Neural cell (in vitro differentiated cells): ENCODE results near the gene ZNF473. TPM values are rescaled to one million over a fixed set of nuclear protein-coding genes. Genes with fewer than 3 reads are reported as not detected.

Experiments used
- H2AFZ ChIP-seq: fragments of 200-600, 300-800 bp; sonication (generic), shearing (Covaris generic); 2 replicates; pipeline ENCODE4 v1.6.0; 2014; ENCODE audit warnings: low read depth, mild to moderate bottlenecking, antibody characterized with exemption, low read length, moderate library complexity
- H3F3A ChIP-seq: fragments of 200-600 bp; shearing (Covaris generic); 2 replicates; pipeline ENCODE4 v1.6.1; 2016; ENCODE audit warnings: mild to moderate bottlenecking, moderate library complexity, mixed read lengths, antibody characterized with exemption, low read length; ENCODE audit not compliant: insufficient read depth, poor library complexity, severe bottlenecking
- H3K27ac ChIP-seq: fragments of 200-600, 300-800 bp; sonication (generic), shearing (Covaris generic); 2 replicates; pipeline ENCODE4 v1.5.1; 2014; ENCODE audit warnings: mild to moderate bottlenecking, low read length, moderate library complexity
- H3K27me3 ChIP-seq: fragments of 300-800, 200-600 bp; sonication (generic), shearing (Covaris generic); 2 replicates; pipeline ENCODE4 v1.6.0; 2014; ENCODE audit warnings: mild to moderate bottlenecking, low read depth, low read length, moderate library complexity; ENCODE audit not compliant: insufficient read depth
- H3K36me3 ChIP-seq: fragments of 300-800, 200-600 bp; sonication (generic), shearing (Covaris generic); 2 replicates; pipeline ENCODE4 v1.5.1; 2014; ENCODE audit warnings: mild to moderate bottlenecking, antibody characterized with exemption, low read length, moderate library complexity; ENCODE audit not compliant: insufficient read depth
- H3K4me2 ChIP-seq: fragments of 300-800, 200-600 bp; sonication (generic), shearing (Covaris generic); 2 replicates; pipeline ENCODE4 v1.6.0; 2014; ENCODE audit warnings: mild to moderate bottlenecking, low read length
- H3K4me3 ChIP-seq: fragments of 300-800, 200-600 bp; sonication (generic), shearing (Covaris generic); 2 replicates; pipeline ENCODE4 v1.5.1; 2014; ENCODE audit warnings: mild to moderate bottlenecking, low read length, moderate library complexity
- H3K79me2 ChIP-seq: fragments of 200-600 bp; shearing (Covaris generic); replicated peaks from 2 replicates; pipeline ENCODE4 v1.6.0; 2014; ENCODE audit warnings: mild to moderate bottlenecking, low read length, moderate library complexity; ENCODE audit not compliant: insufficient read depth
- H3K9ac ChIP-seq: fragments of 300-800, 200-600 bp; sonication (generic), shearing (Covaris generic); 2 replicates; pipeline ENCODE4 v1.6.1; 2016; ENCODE audit warnings: mild to moderate bottlenecking, low read length, mixed read lengths
- H3K9me2 ChIP-seq: fragments of 200-600 bp; shearing (Covaris generic); 2 replicates; pipeline ENCODE4 v1.6.1; 2016; ENCODE audit warnings: mild to moderate bottlenecking, low read length, mixed read lengths; ENCODE audit not compliant: insufficient read depth
- H3K9me3 ChIP-seq: fragments of 200-600, 300-800 bp; sonication (generic), shearing (Covaris generic); 2 replicates; pipeline ENCODE4 v1.6.1; 2016; ENCODE audit warnings: mild to moderate bottlenecking, mixed run types, low read length, moderate library complexity, mixed read lengths
- H4K20me1 ChIP-seq: fragments of 200-600 bp; shearing (Covaris generic); 2 replicates; pipeline ENCODE4 v1.6.1; 2016; ENCODE audit warnings: mild to moderate bottlenecking, mixed run types; ENCODE audit not compliant: insufficient read depth
- EP300 ChIP-seq: fragments of 450-650 bp; conservative IDR thresholded peaks from 2 replicates; pipeline ENCODE4 v1.6.1; 2014; ENCODE audit warnings: antibody characterized with exemption, mild to moderate bottlenecking, moderate library complexity; ENCODE audit not compliant: poor library complexity, severe bottlenecking
- EZH2 ChIP-seq: fragments of 200-600, 300-800 bp; shearing (Covaris generic), sonication (generic); IDR thresholded peaks from 2 replicates; pipeline ENCODE4 v1.6.1; 2014; ENCODE audit warnings: antibody characterized with exemption, low read length, borderline replicate concordance, mild to moderate bottlenecking; ENCODE audit not compliant: insufficient read depth, poor library complexity, severe bottlenecking
- MXI1 ChIP-seq: fragments of 450-650 bp; conservative IDR thresholded peaks from 2 replicates; pipeline ENCODE4 v1.6.1; 2014; ENCODE audit warnings: antibody characterized with exemption, mild to moderate bottlenecking; ENCODE audit not compliant: poor library complexity, severe bottlenecking
- POLR2AphosphoS5 ChIP-seq: IDR thresholded peaks from 2 replicates; pipeline ENCODE4 v1.6.1; 2012
- RAD21 ChIP-seq: fragments of 450-650 bp; conservative IDR thresholded peaks from 2 replicates; pipeline ENCODE4 v1.6.1; 2014; ENCODE audit warnings: antibody characterized with exemption, mild to moderate bottlenecking, moderate library complexity
- SMC3 ChIP-seq: fragments of 450-650 bp; conservative IDR thresholded peaks from 2 replicates; pipeline ENCODE4 v1.6.1; 2014; ENCODE audit warnings: antibody characterized with exemption, mild to moderate bottlenecking, moderate library complexity; ENCODE audit not compliant: poor library complexity
- TAF1 ChIP-seq: IDR thresholded peaks from 2 replicates; pipeline ENCODE4 v1.6.1; 2012; ENCODE audit warnings: low read depth
- polyA plus RNA-seq: library from polyadenylated mRNA; depleted of rRNA; stranded (reverse); fragments of >200 nt; gene quantifications from 2 replicates; pipeline ENCODE4 v1.2.3, GENCODE V29; 2014
- TF ChIP-seq, protein P1 (sequence below): IDR thresholded peaks from 2 replicates; pipeline ENCODE4 v1.6.1; 2012; ENCODE audit warnings: borderline replicate concordance
- TF ChIP-seq, protein P2 (sequence below): fragments of 450-650 bp; IDR thresholded peaks from 2 replicates; pipeline ENCODE4 v1.5.1; 2014; ENCODE audit warnings: antibody characterized with exemption, mild to moderate bottlenecking, moderate library complexity; ENCODE audit not compliant: poor library complexity, severe bottlenecking

The ZNF473 gene
- polyA plus RNA-seq, 1 donor from 2014 or later: 8.4 TPM

DNA sequence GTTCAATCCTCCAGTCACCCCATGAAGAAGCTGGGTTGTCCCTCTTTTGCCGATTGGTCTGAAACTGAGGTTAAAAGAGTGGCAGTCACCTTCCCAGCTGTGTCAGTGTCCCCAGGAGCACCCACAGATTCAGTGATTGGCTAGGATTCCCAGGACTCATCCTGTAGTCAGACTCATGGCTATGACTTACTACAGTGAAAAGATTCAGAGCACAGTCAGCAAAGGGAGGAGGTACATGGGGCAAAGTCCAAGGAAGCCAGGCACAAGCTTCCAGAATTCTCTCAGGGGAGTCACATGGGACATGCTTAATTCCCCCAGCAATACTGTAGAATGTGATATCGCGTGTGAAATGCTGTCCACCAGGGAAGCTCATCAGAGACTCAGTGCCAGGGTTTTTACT is 14.2 kb downstream of the ZNF473 start:
- H3K4me3 ChIP-seq: no peak overlapping the region
- H3K9me2 ChIP-seq: no peaks in the 10 kb centered on the region
- H4K20me1 ChIP-seq: no peaks in the 10 kb centered on the region
- H3K9me3 ChIP-seq: peaks cover 3% of the 10 kb centered on the region
- peaks cover 21% of the 10 kb centered on the region for H3K36me3 ChIP-seq
- TF ChIP-seq MXI1: no peak
- no peak overlapping the region for H3K27ac ChIP-seq
- H2AFZ ChIP-seq: no peak overlapping the region
- no peaks in the 10 kb centered on the region for H3K27me3 ChIP-seq
- H3F3A ChIP-seq: no peaks in the 10 kb centered on the region
- H3K79me2 ChIP-seq: no peaks in the 10 kb centered on the region
- H3K9ac ChIP-seq: no peak overlapping the region
- H3K4me2 ChIP-seq: no peak overlapping the region

DNA sequence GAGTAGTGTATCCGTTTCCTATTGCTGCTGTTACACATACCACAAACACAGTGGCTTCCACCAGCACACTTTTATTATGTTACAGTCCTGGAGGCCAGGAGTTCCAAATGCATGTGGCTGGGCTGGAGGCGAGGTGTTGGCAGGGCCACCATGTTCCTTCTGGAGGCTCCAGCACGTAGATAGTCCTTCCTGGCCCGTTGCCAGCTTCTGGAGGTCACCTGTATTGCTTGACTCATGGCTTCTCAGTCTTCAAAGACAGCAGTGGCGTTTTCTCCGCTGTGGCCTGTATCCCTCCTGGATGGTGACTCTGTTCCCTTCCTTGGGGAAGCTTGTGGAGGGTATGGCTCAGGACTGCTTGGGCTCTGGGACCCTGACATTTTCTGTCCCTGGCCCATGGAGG is 15.2 kb downstream of the ZNF473 start:
- Histone ChIP-seq H3K9me2 (no peaks in the 10 kb centered on the region), H3K9ac (no peak overlapping the region), H3K27ac (no peak overlapping the region), H3K9me3 (peaks cover 13% of the 10 kb centered on the region), H3K79me2 (no peaks in the 10 kb centered on the region), H2AFZ (no peak overlapping the region), H3K4me2 (no peak overlapping the region), H3K36me3 (peaks cover 27% of the 10 kb centered on the region), H3K4me3 (no peak overlapping the region), H4K20me1 (no peaks in the 10 kb centered on the region), H3K27me3 (no peaks in the 10 kb centered on the region), H3F3A (no peaks in the 10 kb centered on the region)
- TF ChIP-seq EP300 (no peak), RAD21 (no peak), SMC3 (no peak), MXI1 (no peak), POLR2AphosphoS5 (no peak), EZH2 (no peak), TAF1 (no peak)
- TF ChIP-seq, protein P1, sequence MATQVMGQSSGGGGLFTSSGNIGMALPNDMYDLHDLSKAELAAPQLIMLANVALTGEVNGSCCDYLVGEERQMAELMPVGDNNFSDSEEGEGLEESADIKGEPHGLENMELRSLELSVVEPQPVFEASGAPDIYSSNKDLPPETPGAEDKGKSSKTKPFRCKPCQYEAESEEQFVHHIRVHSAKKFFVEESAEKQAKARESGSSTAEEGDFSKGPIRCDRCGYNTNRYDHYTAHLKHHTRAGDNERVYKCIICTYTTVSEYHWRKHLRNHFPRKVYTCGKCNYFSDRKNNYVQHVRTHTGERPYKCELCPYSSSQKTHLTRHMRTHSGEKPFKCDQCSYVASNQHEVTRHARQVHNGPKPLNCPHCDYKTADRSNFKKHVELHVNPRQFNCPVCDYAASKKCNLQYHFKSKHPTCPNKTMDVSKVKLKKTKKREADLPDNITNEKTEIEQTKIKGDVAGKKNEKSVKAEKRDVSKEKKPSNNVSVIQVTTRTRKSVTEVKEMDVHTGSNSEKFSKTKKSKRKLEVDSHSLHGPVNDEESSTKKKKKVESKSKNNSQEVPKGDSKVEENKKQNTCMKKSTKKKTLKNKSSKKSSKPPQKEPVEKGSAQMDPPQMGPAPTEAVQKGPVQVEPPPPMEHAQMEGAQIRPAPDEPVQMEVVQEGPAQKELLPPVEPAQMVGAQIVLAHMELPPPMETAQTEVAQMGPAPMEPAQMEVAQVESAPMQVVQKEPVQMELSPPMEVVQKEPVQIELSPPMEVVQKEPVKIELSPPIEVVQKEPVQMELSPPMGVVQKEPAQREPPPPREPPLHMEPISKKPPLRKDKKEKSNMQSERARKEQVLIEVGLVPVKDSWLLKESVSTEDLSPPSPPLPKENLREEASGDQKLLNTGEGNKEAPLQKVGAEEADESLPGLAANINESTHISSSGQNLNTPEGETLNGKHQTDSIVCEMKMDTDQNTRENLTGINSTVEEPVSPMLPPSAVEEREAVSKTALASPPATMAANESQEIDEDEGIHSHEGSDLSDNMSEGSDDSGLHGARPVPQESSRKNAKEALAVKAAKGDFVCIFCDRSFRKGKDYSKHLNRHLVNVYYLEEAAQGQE: no peak
- TF ChIP-seq, protein P2, sequence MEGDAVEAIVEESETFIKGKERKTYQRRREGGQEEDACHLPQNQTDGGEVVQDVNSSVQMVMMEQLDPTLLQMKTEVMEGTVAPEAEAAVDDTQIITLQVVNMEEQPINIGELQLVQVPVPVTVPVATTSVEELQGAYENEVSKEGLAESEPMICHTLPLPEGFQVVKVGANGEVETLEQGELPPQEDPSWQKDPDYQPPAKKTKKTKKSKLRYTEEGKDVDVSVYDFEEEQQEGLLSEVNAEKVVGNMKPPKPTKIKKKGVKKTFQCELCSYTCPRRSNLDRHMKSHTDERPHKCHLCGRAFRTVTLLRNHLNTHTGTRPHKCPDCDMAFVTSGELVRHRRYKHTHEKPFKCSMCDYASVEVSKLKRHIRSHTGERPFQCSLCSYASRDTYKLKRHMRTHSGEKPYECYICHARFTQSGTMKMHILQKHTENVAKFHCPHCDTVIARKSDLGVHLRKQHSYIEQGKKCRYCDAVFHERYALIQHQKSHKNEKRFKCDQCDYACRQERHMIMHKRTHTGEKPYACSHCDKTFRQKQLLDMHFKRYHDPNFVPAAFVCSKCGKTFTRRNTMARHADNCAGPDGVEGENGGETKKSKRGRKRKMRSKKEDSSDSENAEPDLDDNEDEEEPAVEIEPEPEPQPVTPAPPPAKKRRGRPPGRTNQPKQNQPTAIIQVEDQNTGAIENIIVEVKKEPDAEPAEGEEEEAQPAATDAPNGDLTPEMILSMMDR: no peak
